IPS DF 19.7 (cell line): ENCODE data around the gene EFHC2.

Experiments
- DNase-seq: peaks from one replicate; pipeline ENCODE4 v3.0.0-alpha.2; 2013; ENCODE audit warnings: low read depth, low spot score

The EFHC2 gene, protein sequence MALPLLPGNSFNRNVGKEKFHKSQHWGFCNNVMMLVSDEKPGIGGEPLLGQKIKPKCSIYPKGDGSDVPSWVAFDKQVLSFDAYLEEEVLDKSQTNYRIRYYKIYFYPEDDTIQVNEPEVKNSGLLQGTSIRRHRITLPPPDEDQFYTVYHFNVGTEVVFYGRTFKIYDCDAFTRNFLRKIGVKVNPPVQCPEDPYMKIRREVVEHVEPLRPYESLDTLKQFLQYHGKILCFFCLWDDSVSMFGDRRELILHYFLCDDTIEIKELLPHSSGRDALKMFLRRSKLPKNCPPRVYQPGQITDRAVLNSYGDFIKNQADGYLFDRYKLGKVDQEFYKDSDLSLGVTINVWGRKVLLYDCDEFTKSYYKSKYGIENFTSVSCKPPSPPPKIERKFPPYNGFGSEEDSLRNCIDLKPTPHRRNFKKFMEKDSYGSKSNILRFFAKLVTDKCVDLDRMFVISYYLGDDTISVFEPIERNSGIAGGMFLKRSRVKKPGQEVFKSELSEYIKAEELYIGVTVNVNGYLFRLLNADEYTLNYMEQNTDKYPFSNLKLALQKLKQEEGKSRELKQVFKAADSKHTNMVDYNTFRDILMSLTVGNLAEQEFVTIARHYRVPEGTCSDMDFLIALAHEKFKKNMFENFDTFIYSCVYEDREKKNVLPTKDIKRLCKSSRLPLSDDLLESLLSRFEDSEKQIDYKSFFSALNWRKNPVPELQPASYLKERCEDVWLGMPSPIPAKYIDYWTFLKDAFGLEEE

GRCh38 chrX:44343412-44344141, at the start of gene EFHC2:
Gene EFHC2, minus strand, starts transcription at chrX:44343672. Its CDS starts 84 bp downstream, at chrX:44343588.
- no peak for DNase-seq

- no peak for DNase-seq
Measured at GRCh38 chrX:44392767-44393166, 49.3 kb upstream of the EFHC2 start.

DNA sequence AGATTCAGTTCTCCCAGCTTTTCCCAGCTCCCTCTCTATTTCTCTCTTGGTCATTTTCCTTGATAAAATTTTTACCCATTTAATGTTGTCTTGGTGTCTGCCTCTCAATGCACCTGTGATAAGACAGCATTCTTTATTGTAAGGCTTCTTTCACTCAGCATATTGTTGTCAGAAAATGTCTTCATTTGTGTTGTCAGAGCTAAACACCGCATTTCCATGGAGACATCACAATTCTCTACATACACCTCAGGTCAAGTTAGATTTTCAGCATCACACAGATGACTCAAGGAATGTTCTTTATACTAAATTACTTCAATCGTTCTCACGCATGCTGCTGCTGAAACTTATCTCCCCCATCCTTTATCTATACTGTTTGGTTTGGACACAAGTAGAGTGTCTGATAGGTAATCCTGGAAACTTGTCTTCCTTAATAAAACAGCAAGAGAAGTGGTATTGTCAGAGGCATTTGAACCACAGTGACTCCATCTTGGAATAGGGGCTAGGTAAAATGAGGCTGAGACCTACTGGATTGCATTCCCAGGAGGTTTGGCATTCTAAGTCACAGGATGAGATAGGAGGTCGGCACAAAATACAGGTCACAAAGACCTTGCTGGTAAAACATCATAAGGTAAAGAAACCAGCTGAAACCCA, 41.3 kb upstream of the EFHC2 start:
- no peak for DNase-seq

GRCh38 chrX:44382871-44383270, 39.4 kb upstream of the EFHC2 start:
- no peak for DNase-seq

- DNase-seq: no peak
Measured at GRCh38 chrX:44352758-44353157, 9.3 kb upstream of the EFHC2 start.

- DNase-seq: no peak
Measured at GRCh38 chrX:44349561-44349960, 6.1 kb upstream of the EFHC2 start.

DNA sequence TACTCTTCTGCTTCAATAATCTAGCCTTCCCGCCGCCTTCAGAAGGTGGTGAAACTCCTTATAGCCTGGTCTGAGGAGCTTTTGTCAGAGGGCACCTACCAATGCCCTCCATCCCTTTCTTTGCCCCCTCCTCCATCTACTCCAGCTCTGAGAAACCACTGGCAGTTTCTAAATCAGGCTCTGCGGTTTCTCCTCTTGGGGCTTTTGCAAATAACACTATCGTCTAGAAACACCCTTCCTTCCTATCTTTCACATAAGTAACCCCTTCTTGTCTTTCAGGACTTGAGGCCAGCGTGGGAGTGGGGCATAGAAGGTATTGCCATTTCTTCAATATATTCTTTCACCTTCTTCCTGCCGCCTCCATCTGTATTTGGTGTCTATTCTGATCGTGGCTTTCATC, 1.2 kb upstream of the EFHC2 start:
- no peak for DNase-seq

DNA sequence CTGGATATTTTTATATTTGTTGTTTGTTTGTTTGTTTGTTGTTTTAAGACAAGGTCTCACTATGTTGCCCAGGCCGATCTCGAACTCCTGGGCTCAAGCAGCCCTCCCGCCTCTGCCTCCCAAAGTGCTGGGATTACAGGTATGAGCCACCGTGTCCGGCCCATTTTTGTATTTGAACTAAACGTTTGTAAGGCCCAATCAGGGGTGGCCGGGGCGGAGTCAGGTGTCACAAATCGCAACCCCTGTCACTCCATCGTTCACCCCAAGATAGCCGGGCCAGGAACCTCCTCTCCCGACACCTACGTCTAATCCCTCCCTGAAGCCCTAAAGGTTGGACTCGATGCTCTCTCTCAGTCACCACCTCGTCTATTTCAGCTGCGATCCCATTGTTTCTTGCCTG, 722 bp upstream of the EFHC2 start:
- no peak for DNase-seq

DNA sequence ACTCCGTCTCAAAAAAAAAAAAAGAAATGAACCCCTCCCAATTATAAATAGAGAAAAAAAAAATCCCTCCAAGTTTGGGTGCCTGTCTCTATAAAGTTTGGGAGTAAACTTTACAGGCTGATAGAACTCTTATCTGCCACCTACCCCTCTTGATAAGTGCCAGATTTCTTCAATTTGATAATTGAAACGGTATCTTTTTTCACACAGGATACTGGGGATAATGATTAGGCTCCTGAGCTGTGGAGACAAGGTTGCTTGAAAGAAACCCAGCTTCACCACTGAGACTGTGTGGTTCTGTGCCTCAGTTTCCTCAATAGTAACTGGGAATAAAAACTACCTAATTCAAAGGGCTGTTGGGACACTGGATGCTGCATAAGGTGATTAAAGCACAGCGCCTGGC, 606 bp downstream of the EFHC2 start:
- DNase-seq: no peak

DNA sequence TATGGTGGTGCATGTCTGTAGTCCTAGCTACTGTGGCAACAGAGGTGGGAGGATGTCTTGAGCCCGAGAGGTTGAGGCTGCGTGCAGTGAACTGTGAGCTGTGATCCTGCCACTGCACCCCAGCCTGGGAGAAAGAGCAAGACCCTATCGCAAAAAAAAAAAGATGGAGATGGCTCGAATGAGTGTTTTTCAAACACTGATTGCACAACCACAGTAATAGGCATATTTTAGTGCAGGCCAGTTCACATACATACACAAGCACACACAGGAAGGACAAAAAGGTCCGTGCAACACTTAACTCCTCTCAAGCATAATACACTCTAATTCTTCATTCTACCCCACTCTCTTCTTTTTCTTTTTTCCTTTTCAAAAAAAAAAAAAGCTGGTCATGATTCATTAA, 5.1 kb downstream of the EFHC2 start:
- no peak for DNase-seq

DNA sequence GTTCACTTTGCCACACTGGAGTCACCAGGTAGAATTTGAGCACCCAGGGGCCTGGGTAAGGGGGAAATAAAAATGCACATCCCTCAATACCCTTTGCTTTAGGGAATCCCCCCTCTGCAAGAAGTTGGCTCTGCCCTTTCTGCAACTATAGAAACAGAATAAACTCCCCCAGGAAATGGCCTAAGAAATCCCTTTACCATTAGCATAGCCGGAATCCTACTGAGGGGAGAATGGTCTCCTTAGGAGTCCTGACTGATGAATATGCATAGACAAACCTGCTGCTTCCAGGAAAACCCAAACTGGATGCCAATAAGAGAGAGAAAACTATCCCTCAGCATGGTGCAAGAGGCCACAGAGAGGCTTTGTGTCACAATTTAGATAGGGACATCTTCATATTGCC, 11.0 kb downstream of the EFHC2 start:
- DNase-seq: peak; percentile 54

GRCh38 chrX:44330227-44330626, 13.2 kb downstream of the EFHC2 start:
- no peak for DNase-seq

DNA sequence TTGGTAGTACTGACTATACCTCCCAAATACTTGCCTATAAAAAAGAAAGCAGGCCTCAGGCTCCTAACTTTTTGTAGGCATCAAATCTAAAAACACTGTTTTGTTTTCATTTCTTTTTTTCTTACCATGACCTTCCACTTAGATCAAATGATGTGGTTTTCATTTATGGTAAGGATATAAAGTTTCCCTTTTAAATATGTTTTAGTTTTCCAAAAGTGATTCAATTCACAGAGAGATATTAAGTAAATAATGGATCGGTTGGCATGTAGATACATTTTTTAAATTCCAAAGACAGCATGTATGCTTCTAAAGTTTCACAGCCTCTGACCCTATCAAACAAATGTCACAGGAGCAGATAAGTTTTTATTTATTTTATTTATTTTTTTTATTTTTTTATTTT, 23.9 kb downstream of the EFHC2 start:
- no peak for DNase-seq

DNA sequence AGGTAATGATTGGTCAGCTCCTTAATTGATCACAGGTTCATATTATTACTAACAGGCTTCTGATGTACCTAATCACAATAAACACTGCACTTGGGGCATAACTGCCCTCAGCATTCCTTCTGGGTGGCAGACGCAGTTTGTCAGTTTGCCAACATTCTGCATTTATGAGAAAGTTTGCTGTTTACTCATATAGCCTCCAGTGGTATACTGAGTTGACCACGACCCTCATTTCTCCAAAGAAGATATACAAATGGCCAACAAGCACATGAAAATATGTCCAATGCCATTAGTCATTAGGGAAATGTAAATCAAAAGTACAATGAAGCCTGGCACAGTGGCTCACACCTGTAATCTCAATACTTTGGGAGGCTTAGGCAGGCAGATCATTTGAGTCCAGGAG, 26.3 kb downstream of the EFHC2 start:
- no peak for DNase-seq

- no peak for DNase-seq
Measured at GRCh38 chrX:44314808-44315207, 28.7 kb downstream of the EFHC2 start.

DNA sequence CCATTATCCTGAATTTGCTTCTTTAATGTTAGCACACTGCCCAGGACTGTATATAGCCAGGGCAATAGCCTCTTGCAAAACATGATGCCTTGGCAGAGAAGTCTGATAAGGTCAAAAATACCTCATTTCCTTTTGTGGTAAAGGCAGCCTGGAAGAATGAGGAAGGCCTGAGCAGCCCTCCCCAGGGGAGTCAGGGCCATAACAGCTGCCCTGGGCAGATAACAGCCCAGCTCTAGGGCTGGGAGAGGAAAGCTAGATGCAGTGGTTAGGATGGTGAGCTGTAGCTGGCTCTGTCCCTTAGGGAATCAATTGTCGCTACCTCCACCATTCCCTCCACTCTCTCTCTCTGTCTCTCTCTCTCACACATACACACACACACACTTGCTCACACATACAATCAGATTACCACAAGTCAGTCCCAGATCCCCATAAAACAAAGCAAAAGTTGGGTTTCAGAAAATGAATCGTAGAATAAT, 29.2 kb downstream of the EFHC2 start:
- no peak for DNase-seq

- no peak for DNase-seq
Measured at GRCh38 chrX:44312421-44312820, 31.1 kb downstream of the EFHC2 start.

GRCh38 chrX:44310227-44310626, 33.2 kb downstream of the EFHC2 start:
- DNase-seq: no peak

GRCh38 chrX:44308869-44309268, 34.6 kb downstream of the EFHC2 start:
- no peak for DNase-seq

GRCh38 chrX:44306356-44306755, 37.1 kb downstream of the EFHC2 start:
- no peak for DNase-seq

- DNase-seq: no peak
Measured at GRCh38 chrX:44305921-44306320, 37.6 kb downstream of the EFHC2 start.

GRCh38 chrX:44303119-44303518, 40.4 kb downstream of the EFHC2 start:
- no peak for DNase-seq
